ENCODE results near the gene WWOX.
"Not testable (repeated sequence)": the region's sequence is repeated elsewhere in the genome, so short reads cannot be mapped to it uniquely, and the experiment has no call there.

Gene WWOX

DNA sequence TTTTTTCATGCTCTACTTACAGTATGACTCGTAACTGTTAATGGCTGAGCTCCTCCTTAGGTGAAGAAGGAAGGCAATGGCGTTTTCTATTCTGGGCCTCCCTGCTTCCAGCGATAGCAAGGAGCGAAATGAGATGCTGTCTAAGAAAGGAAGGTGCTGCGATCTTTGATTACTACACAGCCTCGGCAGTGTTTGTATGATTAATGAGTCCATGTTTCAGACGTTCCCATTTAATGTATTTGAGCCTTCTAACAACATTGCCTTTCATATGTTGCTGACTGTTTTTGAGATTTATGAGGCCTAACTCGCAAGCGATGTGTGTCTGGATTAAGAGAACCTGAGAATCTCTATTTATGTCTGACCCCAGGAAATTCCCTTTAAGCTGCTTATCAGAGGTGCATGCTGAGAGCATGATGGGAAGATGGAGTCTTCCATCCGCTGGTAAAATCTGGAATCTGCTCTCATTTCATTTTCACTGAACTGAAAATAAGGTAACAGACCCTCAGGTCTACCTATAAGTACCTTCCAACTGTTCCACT lies 403.4 kb downstream of the WWOX start:
- DNase-seq (ENCODE audit: low spot score), result no peak

GRCh38 chr16:78503602-78504001 lies 404.1 kb downstream of the WWOX start:
- peak; percentile 52 for DNase-seq (ENCODE audit: low spot score)

DNA sequence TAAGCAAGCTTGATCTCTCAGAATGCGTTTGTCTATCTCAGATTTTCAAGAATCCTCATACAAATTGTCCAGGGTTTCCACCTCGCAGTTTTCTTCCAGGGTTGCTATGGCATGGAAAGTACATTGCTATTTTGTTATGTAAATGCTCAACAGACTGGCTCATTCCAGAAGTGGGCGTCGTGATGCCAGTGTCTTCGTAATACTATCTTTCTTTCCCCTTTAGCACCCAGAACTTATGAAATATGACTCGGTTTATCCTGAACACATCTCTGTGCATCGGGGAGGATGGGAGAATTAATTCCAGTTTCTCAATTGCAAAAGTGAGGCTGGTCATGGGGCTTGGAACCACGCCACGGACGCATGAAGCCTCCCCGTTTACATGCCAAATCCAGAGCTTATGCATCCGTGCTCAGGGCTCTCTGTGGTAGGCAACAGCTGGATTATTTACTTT lies 405.0 kb downstream of the WWOX start:
- no peak for DNase-seq (ENCODE audit: low spot score)

DNA sequence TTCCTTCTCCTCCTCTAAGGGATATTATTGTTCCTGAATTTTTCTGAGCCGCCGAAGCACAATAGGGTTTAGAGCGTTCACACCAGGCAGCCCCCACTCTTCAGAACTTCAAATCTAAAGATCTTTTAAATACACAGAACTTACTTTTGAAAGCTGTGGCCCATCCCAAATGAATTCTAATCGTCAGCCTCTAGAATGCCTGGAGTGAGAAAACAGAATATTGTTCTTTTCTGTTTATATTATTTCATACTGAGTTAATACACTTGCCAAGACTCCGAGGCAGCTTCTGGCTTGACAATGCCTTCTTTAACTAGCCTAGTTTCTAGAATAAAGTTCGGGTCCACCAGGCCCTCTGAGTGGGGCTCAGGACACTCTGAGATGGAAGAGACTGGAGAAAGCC lies 405.6 kb downstream of the WWOX start:
- DNase-seq (ENCODE audit: low spot score), result no peak

- DNase-seq (ENCODE audit: low spot score), result no peak
Measured at GRCh38 chr16:78505544-78506366, 406.3 kb downstream of the WWOX start.

GRCh38 chr16:78506367-78507193 lies 407.1 kb downstream of the WWOX start:
- no peak for DNase-seq (ENCODE audit: low spot score)

DNA sequence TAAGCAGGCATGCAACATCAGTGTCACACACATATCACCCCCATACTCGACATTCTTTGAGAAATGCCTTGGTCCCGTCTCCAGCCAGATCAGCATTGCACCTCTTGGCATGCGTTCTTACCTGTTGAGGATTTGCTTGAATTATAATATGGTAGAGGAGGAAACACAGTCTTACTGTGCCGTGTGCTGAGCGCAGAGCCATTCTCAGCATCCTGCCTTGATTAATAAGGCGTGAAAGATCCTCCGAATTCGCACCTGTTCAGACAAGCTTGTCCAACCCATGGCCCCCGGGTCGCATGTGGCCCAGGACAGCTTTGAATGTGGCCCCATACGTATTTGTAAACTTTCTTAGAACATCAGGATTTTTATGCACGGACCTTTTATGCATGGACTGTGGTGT lies 408.1 kb downstream of the WWOX start:
- DNase-seq (ENCODE audit: low spot score), result no peak

- no peak for DNase-seq (ENCODE audit: low spot score)
Measured at GRCh38 chr16:78509965-78510364, 410.5 kb downstream of the WWOX start.

GRCh38 chr16:78510496-78510895 lies 411.0 kb downstream of the WWOX start:
- no peak for DNase-seq (ENCODE audit: low spot score)

DNA sequence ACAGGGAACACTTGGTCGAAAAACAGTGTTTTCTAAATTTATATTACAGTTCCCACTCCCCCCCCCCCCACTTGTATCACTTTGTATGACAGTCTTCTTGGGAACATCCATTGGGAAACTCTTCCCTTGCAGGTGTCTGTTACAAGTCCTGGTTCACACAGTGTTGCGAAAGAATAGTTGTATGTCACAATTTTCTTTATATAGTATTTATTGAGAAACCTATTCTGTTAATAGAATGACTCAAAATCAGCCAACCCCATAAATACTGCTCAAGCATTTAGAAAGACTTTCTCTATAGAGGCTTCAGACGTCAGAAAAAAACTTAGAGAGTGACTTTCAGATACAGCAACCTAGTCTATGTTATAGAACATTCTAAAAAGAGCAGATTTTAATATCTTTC lies 414.4 kb downstream of the WWOX start:
- DNase-seq (ENCODE audit: low spot score), result no peak

GRCh38 chr16:78514888-78515287 lies 415.4 kb downstream of the WWOX start:
- DNase-seq (ENCODE audit: low spot score), result not testable (repeated sequence)

GRCh38 chr16:78515421-78515820 lies 416.0 kb downstream of the WWOX start:
- no peak for DNase-seq (ENCODE audit: low spot score)

DNA sequence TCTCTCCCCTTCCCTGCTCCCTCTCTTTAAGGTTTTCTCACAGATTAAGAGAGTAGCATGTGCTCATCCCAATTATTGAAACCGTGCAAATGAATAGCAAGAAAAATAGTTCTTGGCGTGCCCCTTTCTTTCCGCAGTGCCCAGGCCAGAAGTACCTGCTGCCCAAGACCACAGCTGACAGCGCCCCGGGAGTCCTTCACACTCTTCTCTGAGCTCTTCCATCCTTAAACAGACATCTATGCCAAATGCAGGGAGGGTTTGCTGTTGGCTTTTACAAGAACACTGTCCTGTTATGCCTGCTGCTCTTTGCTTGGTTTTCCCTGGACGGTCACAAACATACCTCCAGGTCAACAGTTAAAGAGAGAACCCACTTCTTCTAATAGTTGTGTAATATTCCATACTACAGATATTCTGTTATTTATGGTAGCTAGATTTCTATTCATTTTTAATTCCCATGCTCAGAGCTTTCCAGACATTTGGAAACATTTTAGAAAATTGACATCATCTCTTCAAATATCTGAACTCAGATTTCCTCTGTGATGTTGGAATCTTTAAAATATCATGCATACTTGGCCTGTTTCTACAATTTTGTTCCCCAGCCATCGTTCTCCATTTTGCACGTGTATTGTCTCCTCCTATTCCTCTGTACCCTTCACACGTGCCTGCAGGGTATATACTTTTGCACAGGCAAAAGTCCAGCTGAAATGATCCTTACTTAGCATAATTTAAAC lies 416.7 kb downstream of the WWOX start:
- DNase-seq (ENCODE audit: low spot score), result no peak

DNA sequence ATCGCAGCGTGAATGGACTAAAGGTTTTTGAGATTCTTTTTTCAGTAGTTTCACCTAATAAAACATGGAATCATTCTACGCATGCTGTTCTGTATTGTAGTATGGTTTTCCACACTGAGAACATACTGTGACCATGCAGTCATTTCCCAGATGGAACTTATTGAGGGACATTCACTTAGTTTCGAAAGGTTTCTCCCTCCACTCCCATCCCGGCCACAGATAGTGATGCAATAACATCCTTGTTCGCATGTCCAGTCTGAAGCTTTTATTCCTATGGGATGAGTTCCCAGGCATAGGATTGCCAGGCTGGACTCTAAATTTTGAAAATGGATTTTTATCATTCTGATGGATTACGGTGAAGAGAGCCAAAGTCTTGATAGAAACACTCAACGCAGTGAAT lies 420.4 kb downstream of the WWOX start:
- no peak for DNase-seq (ENCODE audit: low spot score)

DNA sequence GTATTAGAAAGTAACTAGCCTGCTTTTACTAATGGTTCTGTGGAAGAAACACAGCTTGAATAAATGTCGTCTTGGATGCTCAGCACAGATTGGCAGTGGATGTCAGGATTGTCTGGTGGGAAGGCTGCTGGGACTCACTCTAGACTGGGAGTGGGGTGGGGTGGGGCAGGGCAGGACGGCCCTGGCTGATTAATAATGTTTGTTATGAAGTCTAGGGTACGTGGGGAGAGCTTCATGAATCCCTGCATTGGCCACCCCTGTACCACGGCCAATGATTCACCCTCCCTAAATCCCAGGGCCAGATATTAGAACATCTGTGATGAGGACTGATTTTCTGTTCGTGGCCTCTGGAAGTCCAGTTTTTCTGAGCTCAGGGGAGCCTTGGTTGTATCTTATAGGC lies 421.0 kb downstream of the WWOX start:
- no peak for DNase-seq (ENCODE audit: low spot score)

DNA sequence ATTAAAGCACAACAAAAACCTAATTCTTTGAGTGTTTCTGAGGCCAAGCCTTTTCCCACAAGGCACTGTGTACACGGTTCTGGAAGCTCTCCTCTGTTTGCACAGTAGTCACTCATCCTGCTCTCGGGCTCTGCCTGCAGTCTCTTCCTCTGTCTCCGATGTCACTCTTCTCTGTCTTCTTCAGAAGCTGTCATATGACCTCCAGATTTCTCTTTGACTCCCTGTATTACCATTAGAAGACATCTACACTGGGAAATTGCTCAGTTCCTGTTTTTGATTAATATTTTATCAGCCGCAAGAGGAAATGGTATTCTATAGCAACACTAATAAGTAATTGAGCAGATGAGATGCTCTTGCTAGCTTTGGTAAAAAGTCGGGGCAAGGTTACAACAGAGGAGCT lies 422.9 kb downstream of the WWOX start:
- no peak for DNase-seq (ENCODE audit: low spot score)

- DNase-seq (ENCODE audit: low spot score), result peak; percentile 11
Measured at GRCh38 chr16:78523212-78523985, 423.9 kb downstream of the WWOX start.

DNA sequence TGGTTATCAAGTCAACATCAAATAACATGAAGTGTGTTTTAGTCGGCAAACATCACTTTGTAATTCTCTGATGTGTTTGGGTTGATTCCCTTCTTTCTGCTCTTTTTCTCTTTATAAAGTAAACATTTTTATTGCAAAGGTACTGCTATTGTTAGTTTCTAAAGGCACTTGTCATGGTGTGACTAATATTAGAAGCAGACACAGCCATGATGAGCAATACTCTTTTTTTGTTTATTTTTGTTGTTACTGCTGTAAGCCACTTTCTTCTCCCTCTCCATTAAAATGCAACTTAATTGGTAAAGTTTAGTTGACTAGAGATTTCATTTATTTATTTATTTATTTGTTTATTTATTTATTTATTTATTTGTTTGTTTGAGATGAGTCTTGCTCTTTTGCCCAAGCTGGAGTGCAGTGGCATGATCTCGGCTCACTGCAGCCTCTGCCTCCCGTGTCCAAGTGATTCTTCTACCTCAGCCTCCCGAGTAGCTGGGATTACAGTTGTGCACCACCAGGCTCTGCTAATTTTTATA lies 424.7 kb downstream of the WWOX start:
- peak; percentile 34 for DNase-seq (ENCODE audit: low spot score)

GRCh38 chr16:78528265-78528664 lies 428.8 kb downstream of the WWOX start:
- no peak for DNase-seq (ENCODE audit: low spot score)

GRCh38 chr16:78529881-78530280 lies 430.4 kb downstream of the WWOX start:
- DNase-seq (ENCODE audit: low spot score), result no peak

GRCh38 chr16:78530283-78530682 lies 430.8 kb downstream of the WWOX start:
- no peak for DNase-seq (ENCODE audit: low spot score)

All from kidney capillary endothelial cell (primary cell).